Stimulated activated naive B cell treated with anti-CD40 and anti-IgM and Interleukin-4, amounts not matched to agents 10 μg/mL and 1 μg/mL and 100 μg/mL, for 72 hours (primary cell): ENCODE results near the gene DPP9.
"Not testable (repeated sequence)": the region's sequence is repeated elsewhere in the genome, so short reads cannot be mapped to it uniquely, and the experiment has no call there.

Experiments
- ATAC-seq, 2 donors: fragments of 150-1000 bp; cut with Tn5 transposase; replicated peaks; 2 replicates each; pipeline ENCODE4 v1.10.0; 2021; ENCODE audit warnings: moderate library complexity in 1 of 2
- DNase-seq: peaks from one replicate; pipeline ENCODE4 v3.0.0; 2021
- H3K27ac Mint-ChIP-seq: one replicate; pipeline ENCODE4 v1.8.0; 2022; ENCODE audit warnings: mild to moderate bottlenecking, mixed read lengths
- H3K27me3 Mint-ChIP-seq, 2 donors: one replicate each; pipeline ENCODE4 v1.8.0; 2022; ENCODE audit warnings: mixed read lengths in 2 of 2
- H3K36me3 Mint-ChIP-seq, 2 donors: one replicate each; pipeline ENCODE4 v1.8.0; 2022; ENCODE audit warnings: mixed read lengths in 2 of 2, mild to moderate bottlenecking in 1 of 2
- H3K4me1 Mint-ChIP-seq, 2 donors: one replicate each; pipeline ENCODE4 v1.8.0; 2022; ENCODE audit warnings: mixed read lengths in 2 of 2, mild to moderate bottlenecking in 1 of 2
- H3K4me3 Mint-ChIP-seq, 2 donors: one replicate each; pipeline ENCODE4 v1.8.0; 2022; ENCODE audit warnings: mild to moderate bottlenecking in 2 of 2, mixed read lengths in 2 of 2, moderate library complexity in 1 of 2
- H3K9me3 Mint-ChIP-seq, 2 donors: one replicate each; pipeline ENCODE4 v1.8.0; 2022; ENCODE audit warnings: mixed read lengths in 2 of 2, mild to moderate bottlenecking in 1 of 2

DPP9 gene

GRCh38 chr19:4722671-4723594 is 709 bp downstream of the DPP9 start:
- Mint-ChIP-seq H3K4me1 (peaks cover 43 to 57% of the 10 kb centered on the region in 2 donors), H3K36me3 (peaks cover 18 to 42% of the 10 kb centered on the region in 2 donors), H3K4me3 (peak overlapping the region; percentile 92 to 97), H3K9me3 (peaks cover 0 to 1% of the 10 kb centered on the region in 2 donors), H3K27ac (peak overlapping the region; percentile 96), H3K27me3 (peaks cover 6 to 12% of the 10 kb centered on the region in 2 donors)
- ATAC-seq: peak; percentile 5 to 14
- no peak for DNase-seq

- ATAC-seq (no peak), DNase-seq (no peak)
- H3K27ac Mint-ChIP-seq: peak overlapping the region; percentile 9
- H3K9me3 Mint-ChIP-seq: peaks cover 0 to 1% of the 10 kb centered on the region in 2 donors
- H3K4me3 Mint-ChIP-seq: peak overlapping the region; percentile 92 to 97
- peaks cover 28 to 52% of the 10 kb centered on the region in 2 donors for H3K36me3 Mint-ChIP-seq
- peaks cover 6 to 12% of the 10 kb centered on the region in 2 donors for H3K27me3 Mint-ChIP-seq
- peaks cover 46 to 63% of the 10 kb centered on the region in 2 donors for H3K4me1 Mint-ChIP-seq
Measured at GRCh38 chr19:4721196-4721595, 2.4 kb downstream of the DPP9 start.

- peaks cover 6 to 12% of the 10 kb centered on the region in 2 donors for H3K27me3 Mint-ChIP-seq
- DNase-seq: no peak
- peaks cover 29 to 62% of the 10 kb centered on the region in 2 donors for H3K36me3 Mint-ChIP-seq
- ATAC-seq: no peak
- peak overlapping the region; percentile 88 for H3K27ac Mint-ChIP-seq
- H3K4me1 Mint-ChIP-seq: peaks cover 50 to 61% of the 10 kb centered on the region in 2 donors
- H3K4me3 Mint-ChIP-seq: peak overlapping the region in 1 of 2 donors; percentile 21
- peaks cover 0 to 1% of the 10 kb centered on the region in 2 donors for H3K9me3 Mint-ChIP-seq
Measured at GRCh38 chr19:4720037-4720700, 3.5 kb downstream of the DPP9 start.

- H3K27ac Mint-ChIP-seq: peak overlapping the region; percentile 25
- no peak for DNase-seq
- peaks cover 30 to 63% of the 10 kb centered on the region in 2 donors for H3K36me3 Mint-ChIP-seq
- ATAC-seq: no peak
- H3K4me1 Mint-ChIP-seq: peaks cover 45 to 54% of the 10 kb centered on the region in 2 donors
- H3K4me3 Mint-ChIP-seq: no peak overlapping the region
- peaks cover 3 to 8% of the 10 kb centered on the region in 2 donors for H3K27me3 Mint-ChIP-seq
- peaks cover 0 to under 1% of the 10 kb centered on the region in 2 donors for H3K9me3 Mint-ChIP-seq
Measured at GRCh38 chr19:4719499-4719866, 4.2 kb downstream of the DPP9 start.

- Mint-ChIP-seq H3K4me1 (peaks cover 39 to 46% of the 10 kb centered on the region in 2 donors), H3K9me3 (no peaks in the 10 kb centered on the region), H3K36me3 (peaks cover 29 to 66% of the 10 kb centered on the region in 2 donors), H3K27me3 (no peaks in the 10 kb centered on the region), H3K27ac (peak overlapping the region; percentile 31), H3K4me3 (no peak overlapping the region)
- ATAC-seq (no peak), DNase-seq (no peak)
Measured at GRCh38 chr19:4717966-4718701, 5.5 kb downstream of the DPP9 start.

GRCh38 chr19:4717191-4717965 is 6.3 kb downstream of the DPP9 start:
- Mint-ChIP-seq H3K27me3 (no peaks in the 10 kb centered on the region), H3K9me3 (no peaks in the 10 kb centered on the region), H3K27ac (peak overlapping the region; percentile 37), H3K36me3 (peaks cover 28 to 70% of the 10 kb centered on the region in 2 donors), H3K4me1 (peaks cover 33 to 41% of the 10 kb centered on the region in 2 donors), H3K4me3 (no peak overlapping the region)
- no peak for DNase-seq
- no peak for ATAC-seq

GRCh38 chr19:4715529-4716221 is 8.0 kb downstream of the DPP9 start:
- peaks cover 41 to 79% of the 10 kb centered on the region in 2 donors for H3K36me3 Mint-ChIP-seq
- no peaks in the 10 kb centered on the region for H3K27me3 Mint-ChIP-seq
- H3K27ac Mint-ChIP-seq: peak overlapping the region; percentile 91
- ATAC-seq (no peak), DNase-seq (no peak)
- peaks cover 20 to 24% of the 10 kb centered on the region in 2 donors for H3K4me1 Mint-ChIP-seq
- no peak overlapping the region for H3K4me3 Mint-ChIP-seq
- H3K9me3 Mint-ChIP-seq: no peaks in the 10 kb centered on the region

GRCh38 chr19:4715178-4715528 is 8.5 kb downstream of the DPP9 start:
- not testable (repeated sequence) for H3K27me3 Mint-ChIP-seq, H3K9me3 Mint-ChIP-seq, H3K4me3 Mint-ChIP-seq, ATAC-seq, H3K27ac Mint-ChIP-seq, DNase-seq
- Mint-ChIP-seq H3K4me1 (peaks cover 15 to 18% of the 10 kb centered on the region in 2 donors), H3K36me3 (peaks cover 44 to 79% of the 10 kb centered on the region in 2 donors)

- peaks cover 48 to 81% of the 10 kb centered on the region in 2 donors for H3K36me3 Mint-ChIP-seq
- DNase-seq: no peak
Measured at GRCh38 chr19:4714016-4714415, 9.6 kb downstream of the DPP9 start.

GRCh38 chr19:4713384-4713951 is 10.2 kb downstream of the DPP9 start:
- Mint-ChIP-seq H3K4me3 (no peak overlapping the region), H3K27ac (no peak overlapping the region), H3K27me3 (no peaks in the 10 kb centered on the region), H3K36me3 (peaks cover 45 to 79% of the 10 kb centered on the region in 2 donors), H3K9me3 (no peaks in the 10 kb centered on the region), H3K4me1 (peaks cover 16 to 18% of the 10 kb centered on the region in 2 donors)
- DNase-seq: no peak
- ATAC-seq: no peak

More at GRCh38 chr19:4714016-4714415, 9.6 kb downstream of the DPP9 start:
- peaks cover 15 to 16% of the 10 kb centered on the region in 2 donors for H3K4me1 Mint-ChIP-seq
- H3K27ac Mint-ChIP-seq: no peak overlapping the region
- no peak for ATAC-seq
- H3K27me3 Mint-ChIP-seq: no peaks in the 10 kb centered on the region
- H3K4me3 Mint-ChIP-seq: no peak overlapping the region
- no peaks in the 10 kb centered on the region for H3K9me3 Mint-ChIP-seq

- Mint-ChIP-seq H3K27me3 (no peaks in the 10 kb centered on the region), H3K27ac (no peak overlapping the region), H3K36me3 (peaks cover 45 to 80% of the 10 kb centered on the region in 2 donors), H3K4me3 (no peak overlapping the region), H3K4me1 (peaks cover 20 to 23% of the 10 kb centered on the region in 2 donors), H3K9me3 (no peaks in the 10 kb centered on the region)
- no peak for ATAC-seq
- no peak for DNase-seq
Measured at GRCh38 chr19:4712771-4713170, 10.9 kb downstream of the DPP9 start.

- no peaks in the 10 kb centered on the region for H3K27me3 Mint-ChIP-seq
- H3K4me3 Mint-ChIP-seq: no peak overlapping the region
- H3K27ac Mint-ChIP-seq: peak overlapping the region; percentile 31
- peaks cover 42 to 71% of the 10 kb centered on the region in 2 donors for H3K36me3 Mint-ChIP-seq
- no peaks in the 10 kb centered on the region for H3K9me3 Mint-ChIP-seq
- peaks cover 16 to 18% of the 10 kb centered on the region in 2 donors for H3K4me1 Mint-ChIP-seq
- ATAC-seq (no peak), DNase-seq (no peak)
Measured at GRCh38 chr19:4711211-4711610, 12.4 kb downstream of the DPP9 start.

- Mint-ChIP-seq H3K36me3 (peaks cover 40 to 65% of the 10 kb centered on the region in 2 donors), H3K4me3 (no peak overlapping the region), H3K9me3 (no peaks in the 10 kb centered on the region), H3K4me1 (peaks cover 12 to 14% of the 10 kb centered on the region in 2 donors), H3K27ac (no peak overlapping the region), H3K27me3 (no peaks in the 10 kb centered on the region)
- DNase-seq (no peak), ATAC-seq (no peak)
Measured at GRCh38 chr19:4710281-4710600, 13.4 kb downstream of the DPP9 start.
